Measurements from ENCODE around the gene UBA52.

UBA52 gene

GRCh38 chr19:18604820-18605159, 33.1 kb downstream of the UBA52 start:
- Histone ChIP-seq H3K4me3 (replicated peaks; ENCODE audit: insufficient read depth, low read length) (no peak overlapping the region), H3K27ac (replicated peaks) (no peak overlapping the region), H3K27me3 (ENCODE audit: insufficient read depth, poor library complexity, severe bottlenecking) (peaks cover 55% of the 10 kb centered on the region)
- DNase-seq (ENCODE audit: low read depth in 1 of 2, low spot score in 1 of 2), result no peak
- TF ChIP-seq GABPA (IDR thresholded peaks at IDR 0.05; ENCODE audit: low read depth) (no peak), SPI1 (IDR thresholded peaks at IDR 0.05; ENCODE audit: borderline replicate concordance, low read depth) (no peak), REST (IDR thresholded peaks at IDR 0.05; ENCODE audit: insufficient replicate concordance, low read depth) (no peak), CTCF (IDR thresholded peaks at IDR 0.05; ENCODE audit: insufficient read depth, low read length) (no peak), POLR2AphosphoS5 (IDR thresholded peaks at IDR 0.05; ENCODE audit: low read depth) (no peak)

- peaks cover 59% of the 10 kb centered on the region for H3K27me3 ChIP-seq (ENCODE audit: insufficient read depth, poor library complexity, severe bottlenecking)
- H3K4me3 ChIP-seq (replicated peaks; ENCODE audit: insufficient read depth, low read length), result no peak overlapping the region
- H3K27ac ChIP-seq (replicated peaks), result no peak overlapping the region
- TF ChIP-seq CTCF (IDR thresholded peaks at IDR 0.05; ENCODE audit: insufficient read depth, low read length), result no peak
- TF ChIP-seq SPI1 (IDR thresholded peaks at IDR 0.05; ENCODE audit: borderline replicate concordance, low read depth), result no peak
- TF ChIP-seq REST (IDR thresholded peaks at IDR 0.05; ENCODE audit: insufficient replicate concordance, low read depth), result no peak
- no peak for TF ChIP-seq POLR2AphosphoS5 (IDR thresholded peaks at IDR 0.05; ENCODE audit: low read depth)
- no peak for TF ChIP-seq GABPA (IDR thresholded peaks at IDR 0.05; ENCODE audit: low read depth)
- DNase-seq (ENCODE audit: low read depth in 1 of 2, low spot score in 1 of 2), result no peak
Measured at GRCh38 chr19:18605196-18605545, 33.5 kb downstream of the UBA52 start.

- H3K27ac ChIP-seq (replicated peaks), result no peak overlapping the region
- no peak for DNase-seq (ENCODE audit: low read depth in 1 of 2, low spot score in 1 of 2)
- no peak overlapping the region for H3K4me3 ChIP-seq (replicated peaks; ENCODE audit: insufficient read depth, low read length)
- no peak for TF ChIP-seq SPI1 (IDR thresholded peaks at IDR 0.05; ENCODE audit: borderline replicate concordance, low read depth)
- no peak for TF ChIP-seq GABPA (IDR thresholded peaks at IDR 0.05; ENCODE audit: low read depth)
- TF ChIP-seq POLR2AphosphoS5 (IDR thresholded peaks at IDR 0.05; ENCODE audit: low read depth), result no peak
- TF ChIP-seq CTCF (IDR thresholded peaks at IDR 0.05; ENCODE audit: insufficient read depth, low read length), result no peak
- no peak for TF ChIP-seq REST (IDR thresholded peaks at IDR 0.05; ENCODE audit: insufficient replicate concordance, low read depth)
- H3K27me3 ChIP-seq (ENCODE audit: insufficient read depth, poor library complexity, severe bottlenecking), result peaks cover 64% of the 10 kb centered on the region
Measured at GRCh38 chr19:18605546-18606280, 34.1 kb downstream of the UBA52 start.

All from HL-60 (cell line).